GM19397 (cell line): Measurements from ENCODE around the gene FAM174C.
A peak's percentile ranks its signal among the peaks of the same experiment; 100 is the strongest.

Experiments used
- ATAC-seq: cut with Tn5 transposase; IDR thresholded peaks from one replicate; pipeline ENCODE4 v1.9.1; 2021; ENCODE audit warnings: mild to moderate bottlenecking, moderate library complexity; ENCODE audit not compliant: unreplicated experiment

The FAM174C gene

GRCh38 chr19:1275260-1275975 is at the start of gene FAM174C:
Gene FAM174C, plus strand, starts transcription at chr19:1275530. Its CDS starts 20 bp downstream, at chr19:1275550.
- ATAC-seq = peak; percentile 75

- no peak for ATAC-seq
These were observed 49.2 kb upstream of the FAM174C start for GRCh38 chr19:1226227-1226518.

- no peak for ATAC-seq
These were observed 48.6 kb upstream of the FAM174C start for GRCh38 chr19:1226522-1227303.

- no peak for ATAC-seq
These were observed 47.9 kb upstream of the FAM174C start for GRCh38 chr19:1227304-1228054.

GRCh38 chr19:1228161-1228957 is 47.0 kb upstream of the FAM174C start:
- no peak for ATAC-seq

GRCh38 chr19:1229056-1229923 is 46.0 kb upstream of the FAM174C start:
- ATAC-seq = no peak

- ATAC-seq = no peak
These were observed 45.2 kb upstream of the FAM174C start for GRCh38 chr19:1229924-1230782.

- ATAC-seq = no peak
These were observed 44.4 kb upstream of the FAM174C start for GRCh38 chr19:1230783-1231489.

- no peak for ATAC-seq
These were observed 43.3 kb upstream of the FAM174C start for GRCh38 chr19:1231729-1232637.

- ATAC-seq = no peak
These were observed 42.7 kb upstream of the FAM174C start for GRCh38 chr19:1232652-1233072.

GRCh38 chr19:1233115-1233667 is 42.1 kb upstream of the FAM174C start:
- no peak for ATAC-seq

GRCh38 chr19:1234051-1234954 is 41.0 kb upstream of the FAM174C start:
- no peak for ATAC-seq

- no peak for ATAC-seq
These were observed 40.4 kb upstream of the FAM174C start for GRCh38 chr19:1234955-1235380.

- no peak for ATAC-seq
These were observed 39.4 kb upstream of the FAM174C start for GRCh38 chr19:1235625-1236538.

- no peak for ATAC-seq
These were observed 38.8 kb upstream of the FAM174C start for GRCh38 chr19:1236576-1236975.
